HG03469 (cell line): ENCODE results near the gene VPS41.
"Not testable (repeated sequence)": the region's sequence is repeated elsewhere in the genome, so short reads cannot be mapped to it uniquely, and the experiment has no call there.

Experiments used
- ATAC-seq: cut with Tn5 transposase; IDR thresholded peaks from one replicate; pipeline ENCODE4 v1.9.1; 2021; ENCODE audit warnings: mild to moderate bottlenecking, moderate library complexity, moderate number of reproducible peaks; ENCODE audit not compliant: unreplicated experiment

Gene VPS41

DNA sequence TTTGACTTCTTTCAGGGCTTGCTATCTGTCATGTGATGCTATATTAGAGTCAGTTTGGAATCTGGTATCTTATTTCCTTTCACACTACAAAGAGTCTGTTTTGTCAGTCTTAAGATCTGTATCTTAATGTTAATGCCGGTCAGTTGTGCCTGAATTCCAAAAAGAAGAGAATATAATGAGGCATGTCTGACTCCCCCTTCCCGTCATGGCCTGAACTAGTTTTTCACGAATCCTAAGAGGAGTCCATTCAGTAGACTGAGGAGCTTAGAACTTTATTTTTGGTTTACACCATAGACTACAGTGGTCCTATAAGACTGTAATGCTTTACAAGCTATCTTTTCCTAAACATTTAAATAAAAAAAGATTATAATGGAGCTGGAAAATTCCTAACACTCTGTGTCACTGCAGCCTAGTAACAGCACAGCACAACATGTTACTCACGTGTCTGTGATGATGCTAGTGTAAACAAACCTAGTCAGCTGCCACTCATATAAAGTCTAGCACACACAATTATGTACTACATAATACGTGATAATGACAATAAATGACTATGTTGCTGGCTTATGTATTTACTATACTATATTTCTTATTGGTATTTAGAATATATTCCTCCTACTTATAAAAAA is 50.6 kb downstream of the VPS41 start:
- ATAC-seq = no peak

DNA sequence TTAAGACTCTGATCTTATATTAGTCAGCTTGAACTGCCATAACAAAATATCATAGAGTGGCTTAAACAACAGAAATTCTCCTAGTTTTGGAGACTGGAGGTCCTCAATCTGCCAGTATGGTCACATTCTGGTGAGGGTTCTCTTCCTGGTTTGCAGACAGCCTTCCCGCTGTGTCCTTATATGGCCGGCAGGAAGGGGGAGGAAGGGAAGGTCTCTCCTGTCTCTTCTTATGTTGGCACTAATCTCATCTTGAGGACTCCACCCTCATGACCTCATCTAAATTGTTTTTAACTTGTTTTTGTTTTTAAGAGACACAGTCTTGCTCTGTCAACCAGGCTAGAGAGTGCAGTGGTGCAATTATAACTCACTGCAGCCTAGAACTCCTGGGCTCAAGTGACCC is 53.1 kb downstream of the VPS41 start:
- no peak for ATAC-seq

DNA sequence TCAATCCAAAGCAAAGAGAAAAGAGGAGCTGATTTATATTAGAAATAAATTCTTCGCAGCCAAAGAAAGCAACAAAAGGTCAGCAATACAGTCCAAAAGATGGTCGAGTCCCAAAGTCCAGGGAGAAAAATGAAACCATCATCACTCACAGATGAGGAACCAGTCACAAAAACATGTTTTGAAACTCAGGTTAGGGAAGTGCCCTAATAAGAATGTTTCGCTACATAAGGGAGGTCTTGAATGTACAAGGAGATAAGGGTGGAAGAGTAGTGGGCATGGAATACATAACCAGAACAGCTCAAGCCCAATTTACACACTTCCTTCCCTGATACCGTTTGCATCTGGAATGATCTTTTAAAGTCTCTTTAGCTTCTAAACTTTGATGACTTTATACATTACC is 53.6 kb downstream of the VPS41 start:
- no peak for ATAC-seq

DNA sequence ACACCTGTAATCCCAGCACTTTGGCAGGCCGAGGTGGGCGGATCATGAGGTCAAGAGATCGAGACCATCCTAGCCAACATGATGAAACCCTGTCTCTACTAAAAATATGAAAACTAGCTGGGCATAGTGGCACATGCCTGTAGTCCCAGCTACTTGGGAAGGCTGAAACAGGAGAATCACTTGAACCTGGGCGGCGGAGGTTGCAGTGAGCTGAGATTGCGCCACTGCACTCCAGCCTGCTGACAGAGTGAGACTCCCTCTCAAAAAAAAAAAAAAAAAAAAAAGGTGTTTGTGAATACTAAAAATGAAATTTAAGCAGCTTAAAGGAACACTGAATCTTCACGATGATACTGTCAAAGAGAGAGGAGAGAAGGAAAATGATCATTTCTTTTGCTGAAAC is 54.0 kb downstream of the VPS41 start:
- not testable (repeated sequence) for ATAC-seq

DNA sequence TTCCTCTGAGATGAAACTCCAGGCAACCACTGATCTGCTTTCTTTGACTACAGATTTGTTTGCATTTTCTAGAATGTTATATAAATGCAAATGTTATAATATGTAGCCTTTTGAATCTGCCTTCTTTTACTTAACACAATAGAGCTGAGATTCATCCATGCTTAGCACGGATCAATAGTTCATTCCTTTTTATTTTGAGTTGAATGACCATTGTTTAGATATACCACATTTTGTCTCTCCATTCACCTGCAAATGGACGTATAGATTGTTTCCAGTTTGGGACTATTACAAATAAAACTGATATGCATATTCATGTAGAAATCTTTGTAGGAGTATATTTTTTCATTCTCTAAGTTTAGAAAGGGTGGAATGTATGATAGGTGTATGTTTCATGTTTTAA is 57.7 kb downstream of the VPS41 start:
- ATAC-seq = no peak

DNA sequence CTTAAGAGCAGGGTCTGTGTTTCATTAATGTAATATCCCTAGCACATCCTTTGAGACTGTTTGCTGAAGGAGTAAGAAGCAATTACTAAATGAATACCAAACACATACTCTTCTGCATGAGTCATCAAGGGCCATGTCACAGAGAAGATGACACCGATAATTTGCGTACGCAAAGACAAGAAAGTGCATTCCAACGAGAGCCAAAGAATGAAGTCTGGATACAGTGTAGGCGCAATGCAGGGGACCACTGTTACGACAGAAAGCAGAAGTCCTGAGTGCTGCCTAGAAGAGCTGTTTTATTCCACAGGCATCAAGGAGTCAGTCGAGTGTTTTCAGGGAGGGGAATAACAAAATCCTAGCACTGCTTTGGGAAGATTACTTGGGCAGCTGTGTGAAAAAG is 62.7 kb downstream of the VPS41 start:
- ATAC-seq = no peak

DNA sequence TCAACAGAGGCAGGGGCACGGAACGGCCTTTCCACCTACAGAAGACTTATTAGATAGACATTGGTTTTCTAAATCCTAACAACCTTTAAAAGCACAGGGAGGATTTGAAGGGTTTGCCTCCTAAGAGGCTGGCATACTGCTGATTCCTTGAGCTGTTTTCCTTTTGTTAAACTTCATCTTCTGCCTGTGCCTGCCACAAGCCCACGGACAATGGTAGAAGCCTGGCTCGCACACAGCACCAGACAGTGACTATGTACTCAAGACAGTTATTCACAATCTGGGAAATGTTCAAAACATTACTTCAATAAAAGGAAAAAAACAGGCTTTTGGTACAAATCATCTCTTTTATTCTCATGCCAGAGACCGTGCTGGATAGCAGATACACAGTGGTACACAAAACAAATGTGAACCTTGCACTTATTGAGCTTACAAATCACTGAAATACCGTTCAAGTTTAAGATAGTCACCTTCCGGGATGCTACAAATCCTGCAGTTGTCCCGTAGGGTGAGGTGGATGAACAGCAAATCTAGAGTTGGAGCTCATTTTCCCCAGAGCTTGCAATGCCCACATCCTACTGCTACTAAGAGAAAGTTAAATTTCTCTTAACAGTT is 63.9 kb downstream of the VPS41 start:
- no peak for ATAC-seq

DNA sequence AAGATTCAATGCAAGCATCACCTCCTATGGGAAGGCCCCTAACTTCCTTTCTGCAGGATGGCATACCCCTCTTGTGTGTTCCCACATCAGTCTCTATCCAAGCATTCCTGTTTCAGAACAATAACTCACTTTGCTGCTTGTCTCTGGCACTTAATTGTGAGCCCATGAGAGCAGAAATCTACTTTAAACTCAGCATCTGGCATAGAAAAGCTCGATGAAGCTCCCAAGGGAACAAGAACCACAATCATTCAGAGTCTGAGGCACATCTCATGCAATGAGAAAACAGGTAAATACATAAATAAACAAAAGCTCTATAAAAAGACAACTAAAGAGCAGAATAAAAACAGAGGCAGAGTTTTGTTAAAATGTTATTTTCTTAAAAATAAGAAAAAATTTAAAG is 66.2 kb downstream of the VPS41 start:
- no peak for ATAC-seq

DNA sequence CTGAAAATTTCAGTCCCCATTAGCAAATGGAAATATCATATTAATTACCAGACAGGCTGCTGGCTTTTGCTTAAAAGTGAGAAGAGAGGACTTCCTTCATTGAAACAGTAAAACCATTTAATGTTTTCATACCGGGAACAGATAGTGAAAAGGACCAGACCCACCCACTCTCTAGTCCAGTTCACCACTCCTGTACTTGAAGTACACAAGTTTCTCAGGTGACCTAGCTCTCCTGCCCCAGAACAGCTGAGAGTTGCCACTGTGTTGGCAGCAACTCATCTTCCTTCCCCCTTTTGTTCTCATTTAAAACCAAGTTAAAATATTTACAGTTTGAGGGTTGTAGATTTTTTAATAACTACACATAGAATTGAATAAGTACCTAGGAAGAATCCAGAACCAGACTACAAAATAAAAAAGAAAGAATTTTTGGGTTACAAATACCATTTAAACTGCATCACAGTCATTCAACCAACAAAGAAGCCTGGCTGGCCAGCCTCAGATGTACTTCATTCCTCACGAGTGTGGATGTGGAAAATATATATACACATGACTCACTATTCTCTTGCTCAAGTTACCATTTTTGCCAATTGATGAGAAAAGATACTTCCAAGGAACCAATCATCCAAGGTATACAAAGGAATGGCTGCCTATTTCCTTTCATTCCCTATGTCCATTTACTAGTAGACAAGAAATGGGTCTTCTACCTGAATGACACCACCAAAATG is 68.1 kb downstream of the VPS41 start:
- ATAC-seq = no peak

DNA sequence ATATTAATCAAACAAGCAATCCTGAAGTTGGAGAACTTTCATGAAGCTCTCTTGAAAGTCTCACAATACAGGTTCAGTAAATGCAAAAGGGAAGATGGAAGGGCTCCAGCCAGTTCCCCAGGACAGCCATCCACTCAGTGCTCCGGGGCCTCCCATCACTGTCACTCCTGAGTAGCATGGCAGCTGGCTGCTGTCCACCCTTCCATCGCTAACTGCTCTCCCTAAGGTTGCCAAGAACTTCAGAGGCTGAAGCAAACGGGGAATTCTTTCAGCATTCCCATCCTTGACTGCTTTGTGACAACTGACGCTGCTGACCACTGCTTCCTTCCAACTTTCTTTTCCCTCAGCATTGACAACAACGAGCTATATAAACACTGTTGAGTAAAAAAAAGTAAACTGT is 69.1 kb downstream of the VPS41 start:
- ATAC-seq = no peak

DNA sequence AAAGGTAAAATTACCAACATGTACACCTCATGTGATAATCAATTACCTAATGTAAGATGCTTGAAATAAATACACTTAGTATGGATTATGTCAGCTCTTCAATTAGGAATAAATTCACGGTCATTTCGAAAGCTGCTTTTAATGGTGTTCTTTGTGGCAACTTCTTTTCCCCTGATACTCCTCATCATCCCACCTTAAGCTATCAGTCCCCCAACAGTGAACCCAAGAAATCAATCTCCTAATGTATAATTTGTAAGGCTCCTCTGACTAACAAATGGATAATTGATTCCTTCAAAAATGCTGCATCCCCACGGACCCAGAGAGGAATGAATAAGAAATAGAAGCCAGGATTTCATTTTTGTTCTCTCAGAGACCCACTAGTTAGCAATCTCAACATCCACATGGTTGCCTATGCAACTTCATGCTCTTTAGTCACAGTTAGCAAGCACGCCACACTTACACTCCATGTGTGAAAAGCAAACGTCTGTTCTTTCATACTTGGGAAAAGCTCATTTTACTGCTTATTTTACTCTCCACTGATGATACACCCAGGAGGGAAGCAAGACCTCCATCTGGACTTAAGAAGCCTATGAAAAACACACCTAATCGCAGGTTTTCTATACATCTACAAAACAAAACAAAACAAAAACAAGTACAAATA is 70.1 kb downstream of the VPS41 start:
- ATAC-seq = no peak

DNA sequence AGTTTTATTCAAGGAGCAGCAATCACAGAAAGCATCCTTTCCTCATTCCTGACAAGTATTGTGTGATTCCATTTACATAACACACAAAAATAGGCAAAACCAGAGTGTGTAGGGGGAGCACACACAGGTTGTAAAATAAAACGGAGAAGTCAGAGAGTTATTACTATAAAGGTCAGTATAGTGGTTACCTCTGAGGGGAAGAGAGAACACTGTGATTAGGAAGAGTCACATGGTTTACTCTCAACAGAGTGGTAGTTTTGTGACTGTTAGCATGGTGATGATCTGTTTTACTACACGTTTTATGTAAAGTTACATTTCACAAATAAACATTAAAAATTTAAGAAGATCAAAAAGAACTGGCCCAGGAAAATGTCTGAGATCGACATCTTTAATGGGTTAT is 74.6 kb downstream of the VPS41 start:
- no peak for ATAC-seq

DNA sequence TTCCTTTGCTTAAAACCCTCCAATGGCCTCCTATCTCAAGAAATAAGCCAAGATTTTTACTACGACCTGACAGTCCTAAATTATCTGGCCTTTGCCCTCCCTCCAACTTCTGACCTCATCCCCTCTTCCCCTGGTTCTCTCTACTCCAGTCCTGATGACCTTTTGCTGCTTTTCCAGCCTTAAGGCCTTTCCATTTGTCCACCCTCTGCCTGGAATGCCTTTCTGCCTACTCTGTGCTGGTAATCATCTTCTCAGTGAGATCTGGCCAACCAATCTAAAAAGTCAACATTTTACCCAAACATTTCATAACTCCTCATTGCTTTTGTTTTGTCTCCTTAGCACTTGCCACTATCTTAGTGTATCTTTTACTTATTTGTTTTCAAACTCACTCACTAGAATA is 75.7 kb downstream of the VPS41 start:
- no peak for ATAC-seq

DNA sequence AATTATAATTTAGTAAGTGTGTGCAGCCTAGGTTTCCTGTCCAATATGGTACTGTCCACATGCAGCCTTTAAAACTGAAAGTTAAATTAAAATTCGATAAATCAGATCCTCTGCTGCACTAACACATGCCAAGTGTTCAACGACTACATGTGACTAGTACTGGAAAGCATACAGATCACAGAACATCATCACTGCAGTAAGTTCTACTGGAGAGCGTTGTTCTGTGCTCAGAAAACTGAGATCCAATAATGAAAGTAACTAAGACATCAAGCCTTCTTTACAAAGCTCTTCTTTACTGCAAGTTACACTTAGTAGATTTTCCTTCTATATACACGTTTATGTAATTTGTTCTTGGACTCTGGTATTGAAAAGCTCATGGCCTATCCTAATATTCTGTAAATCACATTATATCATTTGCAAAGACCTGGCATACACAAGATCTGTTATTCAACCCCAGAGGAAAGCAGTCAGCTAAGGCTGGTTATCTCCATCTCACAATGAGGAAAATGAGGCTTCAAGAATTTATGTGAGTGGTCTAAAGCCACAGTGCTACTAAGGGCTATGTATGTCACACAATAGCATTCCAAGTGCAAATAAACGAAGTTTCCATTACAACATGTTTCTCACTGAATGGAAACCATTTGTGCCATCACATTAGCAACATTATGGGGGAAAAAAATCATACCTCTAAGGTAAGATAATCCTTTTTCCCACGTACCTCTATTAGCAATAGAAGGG is 77.6 kb downstream of the VPS41 start:
- no peak for ATAC-seq

DNA sequence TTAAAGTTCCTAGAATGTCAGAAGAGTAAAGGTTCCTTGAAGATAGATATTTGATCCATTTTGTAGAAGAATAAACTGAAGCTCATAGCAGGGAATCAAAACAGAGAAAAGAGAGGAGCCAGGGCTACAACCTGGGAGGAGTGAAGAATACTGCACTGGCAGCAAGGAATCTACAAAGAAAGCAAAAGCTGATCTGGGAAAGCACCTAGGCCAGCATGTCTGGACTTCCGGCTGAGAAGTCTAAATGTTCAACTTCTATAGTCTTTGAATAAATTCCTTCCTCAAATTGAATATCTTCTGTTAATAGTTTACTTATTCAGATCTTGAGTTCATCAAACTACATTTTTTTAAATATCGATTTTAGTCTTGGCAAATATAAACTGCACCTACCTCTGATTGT is 78.2 kb downstream of the VPS41 start:
- ATAC-seq = no peak

DNA sequence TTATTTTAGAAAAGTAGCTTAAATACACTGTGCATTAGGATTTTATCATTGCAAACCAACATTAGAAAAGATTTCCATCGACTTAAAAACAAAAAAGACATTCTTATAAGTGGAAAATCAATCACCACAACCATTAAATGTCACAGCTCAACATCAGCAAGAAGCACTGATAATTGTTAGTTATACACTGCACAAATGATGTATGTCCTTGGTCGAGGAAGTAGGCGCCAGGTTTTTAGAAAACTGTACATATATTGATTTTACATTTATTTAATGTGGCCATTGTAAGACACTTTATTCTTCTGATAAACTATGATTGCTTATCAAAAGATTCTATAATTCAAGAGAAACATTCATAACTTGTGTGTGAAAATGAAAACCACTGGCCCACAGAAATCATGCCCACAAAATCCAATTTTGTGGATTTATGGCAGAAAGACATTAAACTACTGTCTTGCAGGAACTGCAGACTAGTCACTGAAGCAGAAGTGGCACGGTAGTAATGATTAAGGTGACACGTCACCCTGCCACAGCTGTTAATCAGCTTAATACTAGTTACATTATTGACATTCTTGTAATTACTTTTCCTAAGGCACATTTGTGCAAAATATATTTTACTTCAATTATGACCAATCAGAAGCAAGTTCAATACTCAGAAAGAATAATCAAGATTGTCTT is 79.4 kb downstream of the VPS41 start:
- no peak for ATAC-seq

DNA sequence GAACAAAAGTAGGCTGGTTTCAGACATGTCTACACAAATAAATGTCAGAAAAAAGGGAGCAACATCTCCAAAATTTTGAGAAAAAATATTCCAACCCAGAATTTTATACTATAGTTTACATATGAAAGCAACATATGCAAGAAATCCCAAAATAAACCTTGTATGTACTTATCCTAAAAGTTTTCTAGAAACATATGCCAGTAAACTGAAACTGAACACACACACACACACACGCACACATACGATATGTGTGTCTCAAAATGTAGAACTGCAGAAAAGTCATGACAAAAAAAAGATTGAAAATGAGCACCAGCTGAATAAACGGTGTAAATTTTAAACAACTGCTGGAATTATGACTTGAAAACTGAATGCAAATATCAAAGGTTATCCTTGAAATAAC is 81.0 kb downstream of the VPS41 start:
- no peak for ATAC-seq

DNA sequence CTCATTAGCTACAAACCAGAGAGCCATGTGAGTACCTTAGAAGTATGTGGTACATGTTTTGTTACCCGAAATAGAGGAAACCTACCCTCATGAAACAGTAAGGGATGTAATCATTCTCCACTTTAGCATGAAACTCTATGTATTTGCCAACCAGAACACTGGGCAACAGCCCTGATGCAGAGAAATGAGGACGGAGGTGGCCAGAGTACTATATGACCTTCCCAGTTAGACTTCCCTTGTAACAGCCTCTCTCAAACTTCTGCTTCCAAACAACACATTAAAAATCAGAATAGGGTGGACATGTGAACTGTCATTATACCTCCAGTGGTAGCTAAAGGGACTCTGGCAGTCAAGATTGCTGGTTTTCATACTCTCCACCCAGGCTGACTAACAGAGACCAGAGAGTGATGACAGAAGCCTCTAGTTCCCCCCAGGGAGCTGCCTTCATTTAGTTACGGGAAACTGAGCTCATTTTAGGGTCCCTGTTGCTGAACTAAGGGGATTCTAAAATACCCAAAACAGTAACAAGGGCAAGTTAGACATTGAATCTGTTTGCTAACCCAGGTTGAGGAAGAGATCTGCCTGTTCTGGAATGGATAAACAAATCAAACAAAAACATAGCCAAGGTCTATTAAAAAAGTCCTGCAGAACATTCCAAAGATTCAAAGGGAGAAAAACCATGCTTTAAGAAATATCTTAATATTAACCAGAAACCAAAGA is 83.1 kb downstream of the VPS41 start:
- no peak for ATAC-seq

DNA sequence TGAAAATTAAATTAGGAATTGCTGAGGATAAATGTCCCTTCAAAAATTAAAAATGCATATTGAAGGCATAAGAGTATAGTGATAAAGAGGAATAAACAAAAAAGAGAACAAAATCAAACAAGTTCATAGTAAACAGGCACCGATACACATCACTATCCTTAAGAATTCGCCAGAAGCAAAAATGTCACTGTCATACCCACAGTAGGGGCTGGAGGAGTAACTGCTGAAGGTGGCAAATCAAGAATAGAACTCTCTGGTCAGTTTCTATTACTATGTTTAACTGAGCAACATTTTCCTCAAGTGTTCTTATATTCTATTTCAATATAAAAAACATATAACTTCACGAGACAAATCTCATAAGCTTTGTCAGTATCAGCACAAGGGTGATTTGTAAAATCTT is 84.0 kb downstream of the VPS41 start:
- ATAC-seq = no peak

DNA sequence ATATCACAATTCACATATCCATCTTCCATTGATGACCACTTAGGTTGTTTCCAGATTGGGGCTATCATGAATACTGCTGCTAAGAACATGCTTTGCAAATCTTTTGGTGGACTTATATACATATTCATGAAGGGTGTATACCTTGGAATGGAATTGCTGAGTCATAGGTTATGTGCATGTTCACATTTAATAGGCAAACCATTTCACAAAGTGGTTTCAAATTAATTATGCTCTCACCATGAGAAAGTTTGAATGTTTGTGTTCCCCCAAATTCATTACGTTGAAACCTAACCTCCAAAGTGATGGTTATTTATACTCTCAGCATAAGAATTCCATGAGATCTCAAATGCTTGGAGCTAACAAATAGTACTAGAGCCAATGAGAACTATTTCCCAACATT is 86.4 kb downstream of the VPS41 start:
- ATAC-seq = no peak
